Stimulated activated CD8-positive, alpha-beta memory T cell treated with anti-CD3 and anti-CD28 coated beads, Interleukin-15, amount 100 ng/mL, for 24 hours (primary cell): ENCODE results near the gene RNF135.
"Not testable (repeated sequence)": the region's sequence is repeated elsewhere in the genome, so short reads cannot be mapped to it uniquely, and the experiment has no call there.

Experiments used
- DNase-seq: peaks from one replicate; pipeline ENCODE4 v3.0.0-alpha.2; 2020; ENCODE audit warnings: low read depth

RNF135 gene

GRCh38 chr17:31002047-31002446 is 31.2 kb downstream of the RNF135 start:
- no peak for DNase-seq

GRCh38 chr17:31003225-31003866 is 32.5 kb downstream of the RNF135 start:
- DNase-seq, result no peak

- DNase-seq, result no peak
These were observed 33.3 kb downstream of the RNF135 start for GRCh38 chr17:31004160-31004559.

GRCh38 chr17:31007695-31008373 is 37.0 kb downstream of the RNF135 start:
- DNase-seq, result no peak

GRCh38 chr17:31008374-31009041 is 37.7 kb downstream of the RNF135 start:
- DNase-seq, result peak; percentile 18

- DNase-seq, result peak; percentile 2
These were observed 38.3 kb downstream of the RNF135 start for GRCh38 chr17:31009042-31009702.

- not testable (repeated sequence) for DNase-seq
These were observed 39.2 kb downstream of the RNF135 start for GRCh38 chr17:31010014-31010413.

GRCh38 chr17:31013844-31014243 is 43.0 kb downstream of the RNF135 start:
- no peak for DNase-seq

- DNase-seq, result no peak
These were observed 44.8 kb downstream of the RNF135 start for GRCh38 chr17:31015639-31016038.

GRCh38 chr17:31019004-31019403 is 48.2 kb downstream of the RNF135 start:
- no peak for DNase-seq

- DNase-seq, result not testable (repeated sequence)
These were observed 52.3 kb downstream of the RNF135 start for GRCh38 chr17:31023171-31023570.

GRCh38 chr17:31031841-31032240 is 61.0 kb downstream of the RNF135 start:
- no peak for DNase-seq

- DNase-seq, result not testable (repeated sequence)
These were observed 64.8 kb downstream of the RNF135 start for GRCh38 chr17:31035611-31036010.

- DNase-seq, result not testable (repeated sequence)
These were observed 70.0 kb downstream of the RNF135 start for GRCh38 chr17:31040837-31041236.

- not testable (repeated sequence) for DNase-seq
These were observed 71.5 kb downstream of the RNF135 start for GRCh38 chr17:31042378-31042777.

- DNase-seq, result not testable (repeated sequence)
These were observed 76.1 kb downstream of the RNF135 start for GRCh38 chr17:31046856-31047425.

GRCh38 chr17:31048142-31048541 is 77.3 kb downstream of the RNF135 start:
- DNase-seq, result no peak

GRCh38 chr17:31048780-31049179 is 77.9 kb downstream of the RNF135 start:
- no peak for DNase-seq
